Activated naive CD8-positive, alpha-beta T cell treated with anti-CD3 and anti-CD28 coated beads for 36 hours (primary cell): ENCODE results near the gene SLC12A5. TPM values are rescaled to one million over a fixed set of nuclear protein-coding genes. Genes with fewer than 3 reads are reported as not detected.

ENCODE experiments used
- DNase-seq: peaks from one replicate; pipeline ENCODE4 v3.0.0; 2021
- H3K27ac Mint-ChIP-seq: one replicate; pipeline ENCODE4 v1.8.0; 2022; ENCODE audit warnings: mild to moderate bottlenecking, moderate library complexity, mixed read lengths
- H3K27me3 Mint-ChIP-seq: one replicate; pipeline ENCODE4 v1.8.0; 2022; ENCODE audit warnings: mild to moderate bottlenecking, mixed read lengths
- H3K36me3 Mint-ChIP-seq: one replicate; pipeline ENCODE4 v1.8.0; 2021; ENCODE audit warnings: mild to moderate bottlenecking, mixed read lengths
- H3K4me1 Mint-ChIP-seq: one replicate; pipeline ENCODE4 v1.8.0; 2021; ENCODE audit warnings: mixed read lengths
- H3K4me3 Mint-ChIP-seq: one replicate; pipeline ENCODE4 v1.8.0; 2022; ENCODE audit warnings: mild to moderate bottlenecking, moderate library complexity, mixed read lengths
- H3K9me3 Mint-ChIP-seq: one replicate; pipeline ENCODE4 v1.8.0; 2022; ENCODE audit warnings: mixed read lengths
- total RNA-seq, 2 experiments: library from RNA; stranded (reverse); gene quantifications; one replicate each; pipeline ENCODE4 v1.2.3, GENCODE V29; 2021

The SLC12A5 gene
- total RNA-seq, 2 experiments from 2014 or later, result 0.26 to 0.52 TPM

GRCh38 chr20:46030284-46031013 lies 1.4 kb downstream of the SLC12A5 start:
- no peak for DNase-seq
- peaks cover 1% of the 10 kb centered on the region for H3K36me3 Mint-ChIP-seq
- H3K27me3 Mint-ChIP-seq, result peaks cover 88% of the 10 kb centered on the region
- H3K9me3 Mint-ChIP-seq, result no peaks in the 10 kb centered on the region
- no peak overlapping the region for H3K4me3 Mint-ChIP-seq
- no peak overlapping the region for H3K27ac Mint-ChIP-seq
- H3K4me1 Mint-ChIP-seq, result no peaks in the 10 kb centered on the region

GRCh38 chr20:46031014-46031569 lies 2.1 kb downstream of the SLC12A5 start:
- H3K27me3 Mint-ChIP-seq, result peaks cover 83% of the 10 kb centered on the region
- no peaks in the 10 kb centered on the region for H3K4me1 Mint-ChIP-seq
- no peak overlapping the region for H3K27ac Mint-ChIP-seq
- H3K36me3 Mint-ChIP-seq, result peaks cover 1% of the 10 kb centered on the region
- no peak for DNase-seq
- no peak overlapping the region for H3K4me3 Mint-ChIP-seq
- no peaks in the 10 kb centered on the region for H3K9me3 Mint-ChIP-seq

DNA sequence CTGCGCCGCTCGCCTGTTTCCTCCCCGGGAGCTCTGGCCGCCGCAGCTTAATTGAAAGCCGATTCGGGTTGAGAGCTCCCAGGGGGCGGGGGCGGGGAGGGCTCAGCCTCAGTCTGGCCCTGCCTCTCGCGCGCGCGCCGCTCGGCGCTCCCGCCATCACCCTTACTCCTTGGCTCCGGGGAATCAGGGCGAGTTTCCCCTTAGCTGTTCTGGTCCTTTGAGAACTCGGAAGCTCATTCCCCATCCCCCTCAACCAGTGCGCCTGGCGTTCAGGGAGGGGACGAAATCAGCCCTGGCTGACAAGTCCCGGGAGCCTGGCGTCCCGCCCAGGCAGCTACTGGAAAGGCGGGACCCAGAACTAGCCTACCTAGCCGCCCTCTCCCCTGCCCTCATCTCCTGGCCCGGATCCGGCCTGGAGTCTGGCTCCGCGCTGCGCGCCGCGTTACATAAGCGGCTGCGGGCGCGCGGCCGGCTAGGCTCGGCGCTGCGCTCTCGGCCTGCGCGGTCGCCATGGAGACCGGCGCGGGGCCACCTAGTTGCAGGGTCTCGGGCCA lies 2.8 kb downstream of the SLC12A5 start:
- no peaks in the 10 kb centered on the region for H3K4me1 Mint-ChIP-seq
- H3K27me3 Mint-ChIP-seq, result peaks cover 77% of the 10 kb centered on the region
- no peak for DNase-seq
- H3K9me3 Mint-ChIP-seq, result no peaks in the 10 kb centered on the region
- H3K4me3 Mint-ChIP-seq, result no peak overlapping the region
- H3K27ac Mint-ChIP-seq, result no peak overlapping the region
- peaks cover 1% of the 10 kb centered on the region for H3K36me3 Mint-ChIP-seq

- peaks cover under 1% of the 10 kb centered on the region for H3K36me3 Mint-ChIP-seq
- no peaks in the 10 kb centered on the region for H3K4me1 Mint-ChIP-seq
- no peak for DNase-seq
- no peaks in the 10 kb centered on the region for H3K9me3 Mint-ChIP-seq
- H3K4me3 Mint-ChIP-seq, result no peak overlapping the region
- H3K27me3 Mint-ChIP-seq, result peaks cover 55% of the 10 kb centered on the region
- no peak overlapping the region for H3K27ac Mint-ChIP-seq
Measured at GRCh38 chr20:46034039-46034438, 5.0 kb downstream of the SLC12A5 start.

DNA sequence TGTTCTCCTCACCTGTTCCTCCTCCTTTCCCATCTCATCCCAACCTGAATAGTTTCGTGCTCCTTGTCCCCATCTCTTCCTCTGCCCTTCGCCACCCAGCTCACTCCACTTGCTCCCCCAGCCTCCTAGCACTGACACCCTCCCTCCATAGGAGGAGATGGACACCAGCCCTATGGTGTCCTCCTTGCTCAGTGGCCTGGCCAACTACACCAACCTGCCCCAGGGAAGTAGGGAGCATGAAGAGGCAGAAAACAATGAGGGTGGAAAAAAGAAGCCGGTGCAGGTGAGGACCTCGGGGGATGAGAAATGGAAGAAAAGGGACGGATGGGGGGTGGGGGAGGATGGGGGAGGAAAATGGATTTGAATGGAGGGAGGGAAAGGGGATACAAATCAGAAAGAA lies 6.2 kb downstream of the SLC12A5 start:
- no peak for DNase-seq
- no peaks in the 10 kb centered on the region for H3K9me3 Mint-ChIP-seq
- H3K36me3 Mint-ChIP-seq, result no peaks in the 10 kb centered on the region
- H3K4me1 Mint-ChIP-seq, result no peaks in the 10 kb centered on the region
- H3K4me3 Mint-ChIP-seq, result no peak overlapping the region
- no peak overlapping the region for H3K27ac Mint-ChIP-seq
- H3K27me3 Mint-ChIP-seq, result peaks cover 45% of the 10 kb centered on the region

- Mint-ChIP-seq H3K4me1 (no peaks in the 10 kb centered on the region), H3K27me3 (peaks cover 45% of the 10 kb centered on the region), H3K9me3 (no peaks in the 10 kb centered on the region), H3K4me3 (no peak overlapping the region), H3K36me3 (no peaks in the 10 kb centered on the region), H3K27ac (no peak overlapping the region)
- no peak for DNase-seq
Measured at GRCh38 chr20:46035713-46036112, 6.7 kb downstream of the SLC12A5 start.

GRCh38 chr20:46036370-46036769 lies 7.4 kb downstream of the SLC12A5 start:
- no peak overlapping the region for H3K27ac Mint-ChIP-seq
- H3K36me3 Mint-ChIP-seq, result no peaks in the 10 kb centered on the region
- H3K27me3 Mint-ChIP-seq, result peaks cover 45% of the 10 kb centered on the region
- no peaks in the 10 kb centered on the region for H3K9me3 Mint-ChIP-seq
- no peak for DNase-seq
- H3K4me1 Mint-ChIP-seq, result no peaks in the 10 kb centered on the region
- H3K4me3 Mint-ChIP-seq, result no peak overlapping the region

- no peaks in the 10 kb centered on the region for H3K9me3 Mint-ChIP-seq
- no peak for DNase-seq
- no peak overlapping the region for H3K4me3 Mint-ChIP-seq
- peaks cover 51% of the 10 kb centered on the region for H3K27me3 Mint-ChIP-seq
- no peak overlapping the region for H3K27ac Mint-ChIP-seq
- no peaks in the 10 kb centered on the region for H3K4me1 Mint-ChIP-seq
- H3K36me3 Mint-ChIP-seq, result no peaks in the 10 kb centered on the region
Measured at GRCh38 chr20:46037036-46037435, 8.0 kb downstream of the SLC12A5 start.

DNA sequence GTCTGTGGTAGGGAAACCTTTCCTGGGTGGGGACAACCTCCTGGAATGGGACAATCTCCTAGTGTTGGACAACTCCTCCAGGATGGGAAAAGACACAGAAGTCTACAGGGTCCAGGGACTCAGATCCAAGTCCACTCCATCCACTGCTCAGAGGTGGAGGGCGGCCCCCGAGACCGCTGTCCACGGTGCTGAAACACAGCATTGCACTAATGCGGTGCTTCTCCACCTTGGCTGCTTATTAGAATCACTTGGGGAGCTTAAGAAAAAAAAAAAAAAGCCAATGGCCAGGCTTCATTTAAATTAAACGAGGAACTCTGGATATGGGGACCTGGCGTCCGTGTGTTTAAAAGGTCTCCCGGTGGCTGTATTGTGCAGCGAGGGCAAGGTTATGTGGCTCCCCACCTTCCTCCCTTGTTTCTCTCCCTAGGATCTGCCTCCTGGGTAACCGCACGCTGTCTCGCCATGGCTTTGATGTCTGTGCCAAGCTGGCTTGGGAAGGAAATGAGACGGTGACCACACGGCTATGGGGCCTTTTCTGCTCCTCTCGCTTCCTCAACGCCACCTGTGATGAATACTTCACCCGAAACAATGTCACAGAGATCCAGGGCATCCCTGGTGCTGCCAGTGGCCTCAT lies 12.0 kb downstream of the SLC12A5 start:
- H3K4me3 Mint-ChIP-seq, result no peak overlapping the region
- no peaks in the 10 kb centered on the region for H3K4me1 Mint-ChIP-seq
- no peaks in the 10 kb centered on the region for H3K9me3 Mint-ChIP-seq
- peaks cover 38% of the 10 kb centered on the region for H3K27me3 Mint-ChIP-seq
- H3K36me3 Mint-ChIP-seq, result no peaks in the 10 kb centered on the region
- DNase-seq, result peak; percentile 54
- H3K27ac Mint-ChIP-seq, result no peak overlapping the region

DNA sequence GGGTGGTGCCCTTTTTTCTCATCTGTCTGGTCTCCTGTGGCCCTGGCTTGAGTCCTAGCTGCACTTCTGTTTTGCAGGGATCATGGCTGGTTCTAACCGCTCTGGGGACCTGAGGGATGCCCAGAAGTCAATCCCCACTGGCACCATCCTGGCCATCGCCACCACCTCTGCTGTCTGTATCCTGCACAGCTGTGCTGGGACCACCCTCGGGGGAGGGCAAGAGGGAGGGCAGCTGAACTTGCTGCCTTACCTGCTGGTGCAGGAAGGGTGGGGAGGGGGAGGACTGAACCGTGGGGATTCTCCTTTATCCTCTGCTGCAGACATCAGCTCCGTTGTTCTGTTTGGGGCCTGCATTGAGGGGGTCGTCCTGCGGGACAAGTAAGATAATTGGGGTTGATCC lies 14.5 kb downstream of the SLC12A5 start:
- Mint-ChIP-seq H3K27ac (no peak overlapping the region), H3K36me3 (no peaks in the 10 kb centered on the region), H3K27me3 (peaks cover 46% of the 10 kb centered on the region), H3K4me3 (no peak overlapping the region), H3K9me3 (no peaks in the 10 kb centered on the region), H3K4me1 (no peaks in the 10 kb centered on the region)
- no peak for DNase-seq

DNA sequence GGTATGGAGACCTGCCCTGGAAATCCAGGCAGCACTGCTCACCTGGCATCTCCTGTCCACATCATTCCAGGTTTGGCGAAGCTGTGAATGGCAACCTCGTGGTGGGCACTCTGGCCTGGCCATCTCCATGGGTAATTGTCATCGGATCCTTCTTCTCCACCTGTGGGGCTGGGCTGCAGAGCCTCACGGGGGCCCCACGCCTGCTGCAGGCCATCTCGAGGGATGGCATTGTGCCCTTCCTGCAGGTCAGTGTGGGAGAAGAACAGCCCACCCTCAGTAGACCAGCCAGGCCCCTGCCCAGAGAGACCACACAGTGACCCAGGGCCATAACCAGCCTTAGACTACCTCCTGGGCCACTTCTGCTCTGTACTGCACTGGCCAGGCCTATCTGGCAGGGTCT lies 15.9 kb downstream of the SLC12A5 start:
- Mint-ChIP-seq H3K27me3 (peaks cover 46% of the 10 kb centered on the region), H3K4me3 (no peak overlapping the region), H3K4me1 (no peaks in the 10 kb centered on the region), H3K27ac (no peak overlapping the region), H3K9me3 (no peaks in the 10 kb centered on the region), H3K36me3 (no peaks in the 10 kb centered on the region)
- DNase-seq, result no peak

DNA sequence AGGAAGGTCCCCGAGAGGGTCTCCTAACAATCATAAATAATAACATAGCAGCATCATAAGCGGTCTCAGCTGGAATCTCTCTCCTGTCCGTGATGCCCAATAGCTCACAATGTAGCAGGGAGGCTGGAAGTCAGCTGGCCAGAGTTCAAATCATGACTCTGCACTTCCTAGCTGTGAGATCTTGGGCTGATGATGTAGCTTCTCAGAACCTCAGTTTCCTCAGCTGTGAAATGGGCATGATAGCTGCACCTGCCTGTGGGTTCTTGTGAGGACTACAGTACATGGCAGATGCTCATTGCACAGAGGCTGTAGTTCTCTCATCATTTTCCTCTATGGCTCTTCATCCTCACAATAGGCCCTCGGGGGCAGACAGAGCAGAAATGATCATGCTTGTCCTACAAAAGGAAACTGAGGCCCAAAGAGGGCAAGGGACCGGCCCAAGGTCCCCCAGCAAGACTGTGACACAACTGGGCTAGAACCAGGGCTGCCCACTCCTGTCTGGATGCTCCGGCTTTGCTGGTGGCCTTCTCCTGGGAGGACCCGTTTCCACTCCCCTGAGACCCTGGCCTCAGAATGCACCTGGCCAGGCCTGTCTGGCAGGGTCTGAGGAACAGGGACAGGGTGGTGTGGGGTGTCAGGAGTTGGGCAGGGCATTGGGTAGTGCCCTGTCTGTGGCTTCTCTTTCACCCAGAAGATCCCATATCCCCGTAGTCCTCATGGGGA lies 17.7 kb downstream of the SLC12A5 start:
- Mint-ChIP-seq H3K36me3 (no peaks in the 10 kb centered on the region), H3K4me3 (no peak overlapping the region), H3K9me3 (no peaks in the 10 kb centered on the region)

GRCh38 chr20:46047821-46048220 lies 18.8 kb downstream of the SLC12A5 start:
- Mint-ChIP-seq H3K36me3 (no peaks in the 10 kb centered on the region), H3K9me3 (no peaks in the 10 kb centered on the region), H3K27ac (no peak overlapping the region), H3K4me3 (no peak overlapping the region), H3K4me1 (no peaks in the 10 kb centered on the region), H3K27me3 (peaks cover 20% of the 10 kb centered on the region)
- no peak for DNase-seq

More for the DNA sequence above, 17.7 kb downstream of the SLC12A5 start:
- Mint-ChIP-seq H3K27ac (no peak overlapping the region), H3K27me3 (peaks cover 30% of the 10 kb centered on the region), H3K4me1 (no peaks in the 10 kb centered on the region)
- no peak for DNase-seq

DNA sequence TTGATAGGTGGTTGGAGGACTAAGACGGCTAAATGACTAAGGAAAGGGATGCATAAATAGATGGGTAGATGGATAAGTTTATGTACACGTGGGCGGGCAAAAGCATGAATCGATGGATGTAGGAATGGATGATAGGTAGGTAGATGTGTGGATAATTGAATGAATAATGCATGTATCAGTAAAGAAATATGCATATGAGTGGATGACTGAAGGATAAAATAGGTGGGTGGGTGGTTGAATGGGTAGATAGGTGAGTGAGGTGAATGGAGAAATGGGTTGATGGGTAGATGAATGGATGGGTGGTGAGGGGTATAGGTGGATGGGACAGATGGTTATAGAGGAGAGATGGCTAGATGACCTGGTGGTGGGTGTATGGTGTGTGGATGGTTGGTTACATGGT lies 20.2 kb downstream of the SLC12A5 start:
- peaks cover 13% of the 10 kb centered on the region for H3K27me3 Mint-ChIP-seq
- no peaks in the 10 kb centered on the region for H3K4me1 Mint-ChIP-seq
- no peaks in the 10 kb centered on the region for H3K36me3 Mint-ChIP-seq
- DNase-seq, result no peak
- H3K9me3 Mint-ChIP-seq, result no peaks in the 10 kb centered on the region
- H3K27ac Mint-ChIP-seq, result no peak overlapping the region
- no peak overlapping the region for H3K4me3 Mint-ChIP-seq

GRCh38 chr20:46049815-46050214 lies 20.8 kb downstream of the SLC12A5 start:
- Mint-ChIP-seq H3K27me3 (peaks cover 11% of the 10 kb centered on the region), H3K4me3 (no peak overlapping the region), H3K36me3 (no peaks in the 10 kb centered on the region), H3K9me3 (no peaks in the 10 kb centered on the region), H3K4me1 (no peaks in the 10 kb centered on the region), H3K27ac (no peak overlapping the region)
- no peak for DNase-seq
